Measurements from ENCODE around the gene SEMA3E. TPM values are rescaled to one million over a fixed set of nuclear protein-coding genes. Genes with fewer than 3 reads are reported as not detected.

SEMA3E gene
- total RNA-seq, 4 donors from 2014 or later, result 0.65 to 4.0 (median 2.1) TPM

DNA sequence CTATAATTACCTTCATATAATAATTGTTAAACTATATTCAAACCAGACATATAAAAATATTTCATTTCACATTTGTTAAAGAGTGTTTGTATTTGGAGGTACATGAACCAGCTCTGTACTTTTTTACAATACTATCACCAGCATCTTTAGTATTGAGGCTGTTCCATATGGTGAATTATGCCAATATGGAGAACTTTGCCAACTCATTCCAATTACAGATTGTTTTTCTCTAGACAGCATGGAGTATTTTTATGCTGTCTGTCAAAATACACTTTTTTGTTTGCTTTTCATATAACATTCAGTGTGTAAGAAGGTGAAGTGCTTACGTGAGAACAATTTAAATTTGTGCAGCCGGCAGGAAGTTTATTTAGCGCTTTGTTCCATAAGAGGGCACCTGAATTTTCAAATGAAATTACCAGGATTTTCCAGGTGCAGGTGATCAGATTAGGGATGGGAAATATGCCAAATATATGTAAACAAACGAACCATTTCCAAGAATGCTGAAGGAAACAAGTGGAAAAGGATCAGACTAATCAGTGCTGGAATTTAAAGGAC lies 54.9 kb downstream of the SEMA3E start:
- no peak for DNase-seq (ENCODE audit: low spot score in 2 of 2)
- TF ChIP-seq, protein P1, sequence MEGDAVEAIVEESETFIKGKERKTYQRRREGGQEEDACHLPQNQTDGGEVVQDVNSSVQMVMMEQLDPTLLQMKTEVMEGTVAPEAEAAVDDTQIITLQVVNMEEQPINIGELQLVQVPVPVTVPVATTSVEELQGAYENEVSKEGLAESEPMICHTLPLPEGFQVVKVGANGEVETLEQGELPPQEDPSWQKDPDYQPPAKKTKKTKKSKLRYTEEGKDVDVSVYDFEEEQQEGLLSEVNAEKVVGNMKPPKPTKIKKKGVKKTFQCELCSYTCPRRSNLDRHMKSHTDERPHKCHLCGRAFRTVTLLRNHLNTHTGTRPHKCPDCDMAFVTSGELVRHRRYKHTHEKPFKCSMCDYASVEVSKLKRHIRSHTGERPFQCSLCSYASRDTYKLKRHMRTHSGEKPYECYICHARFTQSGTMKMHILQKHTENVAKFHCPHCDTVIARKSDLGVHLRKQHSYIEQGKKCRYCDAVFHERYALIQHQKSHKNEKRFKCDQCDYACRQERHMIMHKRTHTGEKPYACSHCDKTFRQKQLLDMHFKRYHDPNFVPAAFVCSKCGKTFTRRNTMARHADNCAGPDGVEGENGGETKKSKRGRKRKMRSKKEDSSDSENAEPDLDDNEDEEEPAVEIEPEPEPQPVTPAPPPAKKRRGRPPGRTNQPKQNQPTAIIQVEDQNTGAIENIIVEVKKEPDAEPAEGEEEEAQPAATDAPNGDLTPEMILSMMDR (IDR thresholded peaks at IDR 0.05), result no peak
- TF ChIP-seq POLR2A (IDR thresholded peaks at IDR 0.05), result no peak
- intact Hi-C loops (cut with DNase I; ENCODE audit: low total_unique reads), result no loop called here
- H3K4me3 ChIP-seq (ENCODE audit: low read depth, poor library complexity, severe bottlenecking), result no peak overlapping the region
- WGBS, 2 donors, result 59 to 65% methylated on average over 4 of the region's 4 CpGs

GRCh38 chr7:83588602-83589240 lies 60.2 kb downstream of the SEMA3E start:
- intact Hi-C loops (cut with DNase I; ENCODE audit: low total_unique reads), result no loop called here
- no peak overlapping the region for H3K4me3 ChIP-seq (ENCODE audit: low read depth, poor library complexity, severe bottlenecking)

DNA sequence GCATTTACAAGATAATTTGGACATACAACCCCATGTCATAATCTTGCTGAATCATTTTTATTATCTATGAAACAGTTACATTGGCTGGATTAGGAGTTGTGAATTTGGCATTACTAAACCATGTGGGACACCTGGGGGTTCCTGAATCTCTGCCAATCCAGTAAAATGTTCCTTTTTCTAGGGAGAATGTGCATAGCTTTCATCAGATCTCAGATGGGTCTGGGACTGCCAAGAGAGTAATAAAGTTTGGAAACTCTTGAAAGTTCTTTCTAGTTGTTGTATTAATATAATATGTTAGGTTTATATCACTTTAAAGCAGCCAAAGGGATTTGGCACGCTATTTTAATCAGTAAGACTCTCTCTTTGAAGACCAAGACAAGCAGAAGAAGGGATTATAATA lies 62.7 kb downstream of the SEMA3E start:
- intact Hi-C loops (cut with DNase I; ENCODE audit: low total_unique reads), result no loop called here
- 33 to 34% methylated on average over 1 of the region's 1 CpG for WGBS, 2 donors
- H3K4me3 ChIP-seq (ENCODE audit: low read depth, poor library complexity, severe bottlenecking), result no peak overlapping the region
- no peak for DNase-seq (ENCODE audit: low spot score in 2 of 2)
- TF ChIP-seq, protein P1 (IDR thresholded peaks at IDR 0.05), result no peak
- TF ChIP-seq POLR2A (IDR thresholded peaks at IDR 0.05), result no peak

More at GRCh38 chr7:83588602-83589240, 60.2 kb downstream of the SEMA3E start:
- DNase-seq (ENCODE audit: low spot score in 2 of 2), result no peak
- TF ChIP-seq, protein P1 (IDR thresholded peaks at IDR 0.05), result no peak
- TF ChIP-seq POLR2A (IDR thresholded peaks at IDR 0.05), result no peak
- WGBS, 2 donors, result 52 to 62% methylated on average over 4 of the region's 4 CpGs

DNA sequence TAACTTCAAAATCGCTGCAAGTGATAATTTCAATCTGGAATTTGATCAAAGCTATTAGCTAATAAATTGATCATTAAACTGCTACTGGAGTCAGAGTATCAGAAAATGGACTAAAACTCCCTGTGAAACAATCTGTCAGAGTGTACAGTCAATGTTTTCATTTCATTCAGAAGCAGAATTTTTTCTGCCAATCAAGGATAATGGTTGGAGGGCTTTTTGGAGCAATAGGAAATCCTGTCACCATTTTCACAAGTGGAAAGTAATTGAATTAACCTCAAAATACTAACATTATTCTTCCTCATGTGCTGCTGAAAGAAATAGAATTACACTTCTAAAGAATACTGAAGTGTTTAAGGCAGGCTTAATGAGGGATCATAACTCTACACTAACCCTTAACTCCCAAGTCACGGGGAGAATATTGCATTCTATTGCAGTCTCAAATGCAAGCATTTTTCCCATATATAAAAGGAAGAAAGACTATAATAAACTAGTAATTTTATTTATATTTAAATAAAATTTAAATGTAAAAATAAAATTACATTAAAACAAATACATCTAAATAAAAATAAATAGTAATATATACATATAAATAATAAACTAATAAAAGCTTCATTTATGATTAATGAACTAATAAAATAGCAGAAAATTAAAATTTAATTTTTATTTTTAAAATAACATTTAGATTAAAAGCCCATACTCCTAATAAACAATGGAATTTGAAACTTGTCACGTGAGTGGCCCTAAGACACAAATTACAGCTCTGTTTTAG lies 67.1 kb downstream of the SEMA3E start:
- WGBS, 2 donors, result 81 to 84% methylated on average over 3 of the region's 3 CpGs
- TF ChIP-seq, protein P1 (IDR thresholded peaks at IDR 0.05), result no peak
- TF ChIP-seq POLR2A (IDR thresholded peaks at IDR 0.05), result no peak
- no peak for DNase-seq (ENCODE audit: low spot score in 2 of 2)
- no peak overlapping the region for H3K4me3 ChIP-seq (ENCODE audit: low read depth, poor library complexity, severe bottlenecking)
- intact Hi-C loops (cut with DNase I; ENCODE audit: low total_unique reads), result no loop called here

DNA sequence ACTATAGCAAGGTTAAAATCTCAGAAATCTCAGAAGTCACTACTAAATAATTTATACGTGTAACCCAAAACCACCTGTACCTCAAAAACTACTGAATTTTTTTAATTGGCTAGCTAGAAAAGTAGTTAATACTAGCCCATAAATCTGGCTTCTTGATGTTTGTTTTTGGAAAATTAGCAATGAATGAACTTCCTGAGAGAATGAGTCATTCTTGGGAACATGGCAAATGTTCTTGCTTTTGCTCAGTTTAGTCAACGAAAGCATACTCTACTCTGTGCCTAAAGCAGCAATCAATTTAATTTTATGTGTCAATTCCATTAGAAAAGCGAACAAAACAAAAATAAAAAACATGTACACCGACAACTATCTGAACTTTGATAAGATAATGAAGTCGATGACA lies 69.2 kb downstream of the SEMA3E start:
- H3K4me3 ChIP-seq (ENCODE audit: low read depth, poor library complexity, severe bottlenecking), result no peak overlapping the region
- DNase-seq (ENCODE audit: low spot score in 2 of 2), result no peak
- intact Hi-C loops (cut with DNase I; ENCODE audit: low total_unique reads), result no loop called here
- TF ChIP-seq, protein P1 (IDR thresholded peaks at IDR 0.05), result no peak
- TF ChIP-seq POLR2A (IDR thresholded peaks at IDR 0.05), result no peak
- 34 to 45% methylated on average over 5 of the region's 5 CpGs for WGBS, 2 donors
